Renal cortex interstitium (tissue), 11 donors: ENCODE measurements around the gene ZSCAN10. TPM values are rescaled to one million over a fixed set of nuclear protein-coding genes. Genes with fewer than 3 reads are reported as not detected.
"Not testable (repeated sequence)": the region's sequence is repeated elsewhere in the genome, so short reads cannot be mapped to it uniquely, and the experiment has no call there.

ENCODE experiments used
- DNase-seq, 11 donors: peaks; one replicate each; pipeline ENCODE4 v3.0.0-alpha.2; 2013; ENCODE audit warnings: low read depth in 9 of 11, low spot score in 4 of 11; ENCODE audit errors: extremely low read depth in 1 of 11
- polyA plus RNA-seq, 3 donors: library from polyadenylated mRNA; unstranded; fragments of 120-200 nt; gene quantifications; one replicate each; pipeline ENCODE4 v1.2.1, GENCODE V29; 2013; ENCODE audit not compliant: insufficient read length in 3 of 3

ZSCAN10 gene
- polyA plus RNA-seq, 3 donors, result 0.26 to 0.27 TPM; not detected in 1

GRCh38 chr16:3088925-3089716, 10.0 kb downstream of the ZSCAN10 start:
- no peak for DNase-seq

GRCh38 chr16:3088450-3088849, 10.6 kb downstream of the ZSCAN10 start:
- no peak for DNase-seq

- peak in 1 of 11 donors; percentile 38 for DNase-seq
Measured at GRCh38 chr16:3087243-3088235, 11.6 kb downstream of the ZSCAN10 start.

- DNase-seq, result no peak
Measured at GRCh38 chr16:3086596-3087242, 12.4 kb downstream of the ZSCAN10 start.

GRCh38 chr16:3085868-3086595, 13.1 kb downstream of the ZSCAN10 start:
- DNase-seq, result no peak

GRCh38 chr16:3084969-3085670, 14.0 kb downstream of the ZSCAN10 start:
- DNase-seq, result no peak

GRCh38 chr16:3084491-3084890, 14.6 kb downstream of the ZSCAN10 start:
- no peak for DNase-seq

- DNase-seq, result not testable (repeated sequence)
Measured at GRCh38 chr16:3083408-3083807, 15.7 kb downstream of the ZSCAN10 start.

- not testable (repeated sequence) for DNase-seq
Measured at GRCh38 chr16:3081957-3082356, 17.1 kb downstream of the ZSCAN10 start.

- DNase-seq, result no peak
Measured at GRCh38 chr16:3080024-3080423, 19.1 kb downstream of the ZSCAN10 start.

GRCh38 chr16:3076577-3076976, 22.5 kb downstream of the ZSCAN10 start:
- DNase-seq, result no peak

- DNase-seq, result not testable (repeated sequence)
Measured at GRCh38 chr16:3075946-3076345, 23.1 kb downstream of the ZSCAN10 start.

- no peak for DNase-seq
Measured at GRCh38 chr16:3075523-3075915, 23.6 kb downstream of the ZSCAN10 start.

- no peak for DNase-seq
Measured at GRCh38 chr16:3074860-3075522, 24.1 kb downstream of the ZSCAN10 start.

GRCh38 chr16:3073448-3073847, 25.6 kb downstream of the ZSCAN10 start:
- DNase-seq, result no peak

GRCh38 chr16:3072576-3073263, 26.4 kb downstream of the ZSCAN10 start:
- not testable (repeated sequence) for DNase-seq

- not testable (repeated sequence) for DNase-seq
Measured at GRCh38 chr16:3072148-3072547, 26.9 kb downstream of the ZSCAN10 start.
